Activated T-cell treated with anti-CD3 and anti-CD28 coated beads for 4 hours (primary cell): Measurements from ENCODE around the gene ZCRB1.

Source experiments
- DNase-seq: peaks from one replicate; pipeline ENCODE4 v3.0.0-alpha.2; 2020

ZCRB1 gene

GRCh38 chr12:42326541-42327226, 790 bp upstream of the ZCRB1 start:
- no peak for DNase-seq

DNA sequence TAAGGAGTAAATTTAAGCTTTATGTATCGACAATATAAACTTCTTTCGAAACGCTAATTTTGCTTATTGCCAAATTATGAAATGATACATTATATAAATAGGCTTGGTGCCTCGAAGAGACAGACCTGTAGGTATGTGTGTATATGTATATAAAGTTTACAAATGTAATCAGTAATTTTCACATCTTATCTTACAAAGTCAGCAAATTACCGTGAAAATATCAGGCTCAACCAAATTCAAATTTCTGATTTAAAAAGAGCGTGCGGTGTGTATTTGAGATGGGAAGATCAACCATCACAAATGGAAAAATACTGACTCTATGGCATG, 605 bp downstream of the ZCRB1 start:
- no peak for DNase-seq

DNA sequence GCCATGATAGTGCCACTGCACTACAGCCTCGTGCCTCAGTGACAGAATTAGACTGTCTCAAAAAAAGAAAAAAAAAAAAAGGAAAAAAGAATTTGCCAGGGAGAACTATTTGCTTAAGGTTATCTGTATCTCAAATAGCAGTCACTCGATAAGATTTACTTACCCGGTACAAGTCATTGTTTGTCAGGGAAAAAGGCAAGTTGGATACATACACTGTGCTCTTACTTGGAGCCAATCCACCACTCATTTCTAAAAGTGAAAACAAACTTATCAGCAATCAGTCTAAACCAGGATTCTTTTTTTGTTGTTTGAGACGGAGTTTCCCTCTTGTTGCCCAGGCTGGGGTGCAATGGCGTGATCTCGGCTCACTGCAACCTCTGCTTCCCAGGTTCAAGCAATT, 2.0 kb downstream of the ZCRB1 start:
- DNase-seq, result no peak

DNA sequence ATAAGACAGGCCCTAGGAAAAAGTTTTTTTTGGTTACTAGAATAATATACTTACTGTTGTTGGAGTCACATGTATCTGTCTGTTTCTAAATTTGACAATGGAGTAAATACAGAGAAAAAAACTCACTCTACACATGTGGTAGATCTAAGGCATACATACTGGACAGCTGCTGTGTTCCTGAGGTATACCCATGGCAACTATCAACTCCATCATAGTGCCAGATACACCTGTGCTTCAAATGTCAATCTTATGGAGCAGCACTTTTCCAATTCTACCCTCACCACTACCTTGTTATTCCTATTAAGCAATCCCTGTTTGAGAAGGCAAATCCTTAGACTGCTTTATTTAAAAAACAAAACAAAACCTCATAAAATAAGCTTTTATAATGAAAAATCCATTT, 3.3 kb downstream of the ZCRB1 start:
- no peak for DNase-seq

DNA sequence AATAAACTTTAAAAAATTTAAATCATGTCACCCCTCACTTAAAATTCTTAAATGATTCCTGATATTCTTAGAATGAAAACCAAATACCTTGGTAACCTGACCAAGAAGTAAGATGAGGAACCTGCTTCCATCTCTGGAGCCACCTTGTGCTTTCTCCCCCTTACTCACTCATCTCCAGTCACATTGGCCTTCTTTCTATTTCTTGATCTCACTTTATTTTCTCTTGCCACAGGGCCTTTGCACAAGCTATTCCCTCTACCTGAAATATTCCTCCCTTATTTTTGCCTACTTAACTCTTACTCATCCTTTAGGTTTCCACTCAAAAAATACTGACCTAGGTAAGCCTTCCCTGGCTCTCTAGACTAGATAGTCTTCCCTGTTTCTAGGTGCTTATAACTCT, 5.1 kb downstream of the ZCRB1 start:
- DNase-seq, result no peak

DNA sequence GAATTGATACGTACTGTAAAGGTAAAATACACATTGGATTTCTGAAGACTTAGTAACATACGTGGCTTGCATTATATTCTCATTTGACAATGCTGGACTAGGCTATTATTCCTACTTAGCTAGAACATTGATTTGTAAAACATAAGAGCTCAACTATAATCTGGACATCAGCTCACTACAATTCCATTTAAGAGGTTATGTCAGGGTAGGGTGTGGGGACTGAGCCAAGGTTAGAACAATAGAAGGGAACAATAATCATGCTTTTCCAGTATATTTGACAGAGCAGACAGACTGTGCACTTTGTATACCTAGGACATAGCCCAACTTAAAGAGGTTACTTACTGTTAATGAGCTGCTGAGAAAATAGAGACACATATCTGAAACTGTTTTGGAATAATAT, 10.8 kb downstream of the ZCRB1 start:
- no peak for DNase-seq

- no peak for DNase-seq
These were observed 15.9 kb downstream of the ZCRB1 start for GRCh38 chr12:42309996-42310395.

- no peak for DNase-seq
These were observed 17.5 kb downstream of the ZCRB1 start for GRCh38 chr12:42308390-42308789.

DNA sequence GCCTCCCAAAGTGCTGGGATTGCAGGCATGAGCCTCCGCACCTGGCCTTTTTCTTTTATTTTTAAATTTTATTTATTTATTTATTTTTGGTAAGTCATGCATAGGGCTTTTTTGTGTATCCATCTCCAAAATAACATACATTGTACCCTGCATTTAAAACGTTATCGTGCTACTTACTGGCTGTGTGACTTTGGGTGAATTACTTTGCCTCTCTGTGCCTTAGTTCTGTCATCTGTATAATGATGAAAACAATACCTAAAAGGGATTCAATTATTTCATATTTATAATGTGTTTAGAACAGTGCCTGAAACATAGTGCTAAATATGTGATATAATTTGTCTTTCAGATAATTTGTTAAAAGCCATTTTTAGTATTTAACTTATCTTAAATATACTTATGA, 19.6 kb downstream of the ZCRB1 start:
- DNase-seq, result no peak

DNA sequence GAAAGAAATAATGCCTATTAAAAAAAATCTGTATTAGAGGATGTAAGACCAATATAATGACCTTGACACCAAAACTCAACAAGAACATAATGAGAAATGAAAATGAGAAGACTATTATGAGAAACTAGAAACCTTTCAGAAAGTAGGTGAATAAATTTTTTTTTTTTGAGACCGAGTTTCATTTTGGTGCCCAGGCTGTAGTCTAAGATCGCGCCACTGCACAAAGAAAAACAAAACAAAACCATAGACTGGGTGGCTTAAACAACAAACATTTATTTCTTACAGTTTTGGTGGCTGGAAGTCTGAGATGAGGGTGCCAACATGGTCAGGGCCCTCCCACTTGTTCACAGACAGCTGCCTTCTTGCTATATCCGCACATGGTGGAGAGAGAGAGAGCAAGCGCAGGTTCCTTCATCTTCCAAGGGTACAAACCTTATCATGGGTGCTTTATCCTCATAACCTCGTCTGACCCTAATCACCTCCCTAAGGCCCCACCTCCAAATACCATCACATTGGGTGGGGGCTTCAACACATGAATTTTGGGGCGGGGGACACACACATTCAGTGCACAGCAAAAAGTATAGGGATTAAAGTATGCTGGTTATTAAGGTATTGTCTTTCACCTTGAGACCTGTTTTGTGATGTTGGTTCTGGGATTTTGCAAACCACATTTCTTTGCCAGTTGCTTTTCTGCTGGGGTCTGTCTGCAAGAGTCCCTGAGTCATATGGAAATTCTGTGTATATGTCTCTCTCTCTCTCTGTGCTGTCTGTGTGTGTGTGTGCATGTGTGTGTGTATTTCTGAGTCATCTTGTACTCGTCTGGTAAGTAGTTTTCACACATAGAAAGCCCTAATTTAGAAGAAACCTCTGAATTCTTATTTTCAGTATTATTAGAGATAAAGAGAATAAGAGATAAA, 26.2 kb downstream of the ZCRB1 start:
- peak; percentile 59 for DNase-seq

GRCh38 chr12:42298887-42299286, 27.0 kb downstream of the ZCRB1 start:
- DNase-seq, result no peak

DNA sequence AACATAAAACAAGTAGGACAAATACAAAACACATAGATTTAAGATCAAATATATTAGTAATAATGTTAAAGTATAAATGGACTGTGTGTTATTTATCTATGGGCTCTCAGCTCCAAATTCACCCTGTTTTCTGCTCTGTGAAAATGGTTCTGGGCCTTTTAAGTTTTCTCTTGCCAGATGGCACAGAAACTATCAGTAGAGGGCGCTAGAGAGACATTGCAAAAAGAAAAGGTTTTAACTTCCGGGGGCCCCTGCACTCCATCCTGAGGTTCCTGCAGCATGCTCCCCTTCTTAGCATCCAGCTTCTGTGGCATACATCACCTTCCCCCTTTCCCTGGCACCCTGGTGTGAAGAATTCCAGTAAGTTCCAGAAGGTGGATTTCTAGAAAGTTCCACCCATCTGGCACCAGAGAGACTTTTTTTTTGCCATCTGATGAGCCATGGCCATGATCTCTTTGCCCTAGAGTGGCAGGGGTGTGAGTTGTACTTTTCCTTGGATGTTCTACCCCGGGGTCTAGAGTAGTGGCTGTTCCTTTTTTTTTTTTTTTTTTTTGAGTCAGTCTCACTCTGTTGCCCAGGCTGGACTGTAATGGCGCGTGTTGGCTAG, 29.3 kb downstream of the ZCRB1 start:
- DNase-seq, result no peak

DNA sequence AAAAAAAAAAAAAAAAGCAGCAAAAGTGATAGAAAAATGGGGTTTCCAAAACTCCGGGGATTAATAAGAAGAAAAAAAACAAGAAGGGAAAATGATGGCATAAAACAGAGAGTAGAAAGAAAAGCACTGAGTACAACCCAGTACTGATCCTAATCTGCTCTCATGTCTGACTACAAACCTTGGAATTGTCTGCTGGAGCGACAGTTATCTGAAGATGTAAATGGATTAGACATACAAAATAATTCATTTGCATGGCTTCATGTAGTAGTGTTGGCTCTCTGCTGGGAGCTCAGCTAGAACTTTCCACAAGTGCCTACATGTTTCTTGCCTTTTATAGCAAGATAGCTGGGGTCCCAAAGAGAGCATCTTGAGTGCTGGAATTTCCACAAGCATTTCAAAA, 34.2 kb downstream of the ZCRB1 start:
- DNase-seq, result no peak

DNA sequence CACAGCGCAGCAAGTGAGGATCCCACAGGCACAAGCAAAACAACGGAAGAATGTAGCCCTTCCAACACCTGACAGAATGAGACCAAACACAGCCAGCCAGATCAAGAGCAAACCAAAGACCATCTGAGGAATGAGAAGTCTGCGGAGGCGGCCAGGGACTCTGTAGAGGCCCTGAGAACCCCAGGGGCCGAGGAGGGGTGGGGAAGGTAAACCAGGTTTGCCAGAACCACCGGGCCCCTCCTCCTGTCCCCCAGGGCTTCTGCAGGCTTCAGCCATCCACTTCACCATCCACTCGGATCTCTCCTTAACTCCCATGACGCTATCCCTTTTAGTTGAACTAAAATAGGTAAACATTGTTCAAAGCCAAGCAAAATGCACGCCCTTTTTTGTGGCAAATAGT, 37.4 kb downstream of the ZCRB1 start:
- no peak for DNase-seq

- no peak for DNase-seq
These were observed 39.2 kb downstream of the ZCRB1 start for GRCh38 chr12:42286741-42287140.

DNA sequence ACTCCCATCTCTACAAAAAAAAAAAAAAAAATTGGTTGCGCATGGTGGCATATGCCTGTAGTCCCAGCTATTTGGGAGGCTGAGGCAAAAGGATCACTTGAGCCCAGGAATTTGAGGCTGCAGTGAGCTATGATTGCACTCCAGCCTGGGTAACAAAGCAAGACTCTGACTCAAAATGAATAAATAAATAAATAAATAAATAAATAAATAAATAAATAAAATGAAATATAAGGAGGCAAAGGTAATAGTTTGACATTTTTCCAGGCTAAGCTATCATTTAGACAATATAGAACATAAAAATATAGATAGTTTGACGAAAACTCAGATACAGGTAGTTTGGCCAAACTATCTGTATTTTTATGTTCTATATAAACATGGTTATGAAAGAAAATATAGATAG, 40.5 kb downstream of the ZCRB1 start:
- no peak for DNase-seq

DNA sequence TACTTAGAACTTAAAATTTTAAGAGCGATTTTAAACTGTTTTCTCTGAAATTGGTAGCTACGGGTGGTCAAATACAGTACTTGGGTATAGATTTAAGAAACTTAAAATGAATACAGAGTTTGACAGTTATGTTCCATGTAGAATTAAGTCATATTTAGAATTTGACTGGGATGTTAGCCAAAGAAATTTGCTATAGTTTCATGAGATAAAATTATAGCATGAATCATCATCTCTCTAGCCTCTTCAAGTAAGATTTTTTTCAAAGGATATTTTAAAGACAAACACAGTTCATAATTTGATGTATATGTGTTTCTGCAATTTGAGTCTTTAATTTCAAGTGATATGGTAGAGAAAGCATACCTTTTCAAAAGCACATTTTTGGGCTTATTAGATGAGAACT, 41.0 kb downstream of the ZCRB1 start:
- DNase-seq, result no peak

DNA sequence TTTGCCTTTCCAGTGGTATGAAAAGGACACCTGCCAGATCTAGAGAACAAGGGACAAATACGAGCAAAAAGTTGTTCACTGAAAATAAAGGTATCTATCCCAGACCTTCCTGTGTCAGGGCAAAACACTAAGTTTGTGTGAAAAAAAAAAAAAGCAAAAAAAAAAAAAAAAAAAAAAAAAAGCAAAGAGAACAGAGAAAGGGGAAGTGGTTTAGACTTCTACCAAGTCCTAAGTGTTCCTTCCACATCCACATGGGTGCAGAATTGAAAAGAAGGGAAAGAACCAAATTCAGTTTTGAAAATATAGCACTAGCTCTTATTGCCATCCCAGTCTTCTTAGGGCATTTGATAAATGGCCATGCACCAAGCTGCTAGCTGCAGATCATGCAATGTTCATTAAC, 41.7 kb downstream of the ZCRB1 start:
- DNase-seq, result no peak

GRCh38 chr12:42283739-42284138, 42.2 kb downstream of the ZCRB1 start:
- no peak for DNase-seq

GRCh38 chr12:42282294-42282693, 43.6 kb downstream of the ZCRB1 start:
- DNase-seq, result no peak

- DNase-seq, result no peak
These were observed 44.0 kb downstream of the ZCRB1 start for GRCh38 chr12:42281844-42282243.

DNA sequence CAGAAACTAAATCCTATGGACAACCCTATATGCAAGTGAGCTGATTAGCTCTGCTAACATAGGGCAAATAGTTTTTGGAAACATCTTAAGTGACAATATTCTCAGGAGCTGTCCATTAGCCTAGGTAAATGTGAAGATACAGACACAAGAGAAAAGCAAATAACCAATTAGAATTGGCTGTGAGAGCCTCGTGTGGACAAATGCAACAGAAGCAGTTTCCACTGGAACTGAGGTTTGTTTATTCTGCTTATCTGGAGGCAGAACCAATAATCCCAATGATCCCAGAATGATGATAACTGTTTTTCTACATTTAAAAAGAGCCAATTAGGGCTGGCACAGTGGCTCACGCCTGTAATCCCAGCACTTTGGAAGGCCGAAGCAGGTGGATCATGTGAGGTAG, 44.6 kb downstream of the ZCRB1 start:
- DNase-seq, result no peak

GRCh38 chr12:42278128-42278510, 47.8 kb downstream of the ZCRB1 start:
- no peak for DNase-seq

- DNase-seq, result no peak
These were observed 48.3 kb downstream of the ZCRB1 start for GRCh38 chr12:42277396-42278127.
